Endothelial cell of umbilical vein (primary cell): ENCODE data around the gene FANCC. TPM values are rescaled to one million over a fixed set of nuclear protein-coding genes. Genes with fewer than 3 reads are reported as not detected.

Source experiments
- BruUV-seq: library from RNA; stranded (reverse); fragments of 400-500 nt; replicated peaks from 2 replicates; lab custom pipeline; 2021; lab: Mats Ljungman, UMichigan
- CTCF ChIA-PET: fragments of 300-600, 350-600 bp; sonication (Branson Sonifier 250); formaldehyde crosslinking; loops from one replicate; lab custom pipeline; 2021; ENCODE audit warnings: antibody characterized with exemption, inconsistent platforms; lab: Charles Lee
- POLR2A ChIA-PET: fragments of 300-600, 350-600 bp; sonication (Branson Sonifier 250); formaldehyde crosslinking; loops from one replicate; lab custom pipeline; 2021; ENCODE audit warnings: antibody characterized with exemption, inconsistent platforms; lab: Charles Lee
- DNase-seq: peaks from one replicate; pipeline ENCODE4 v3.0.0-alpha.2; 2011; ENCODE audit warnings: low read depth, low spot score
- FAIRE-seq: peaks from 2 replicates; lab custom pipeline; 2011; peaks lifted over from hg19 to GRCh38; lab: Jason Lieb, UNC
- H2AFZ ChIP-seq: 2 replicates; pipeline ENCODE4 v1.6.0; 2012; ENCODE audit warnings: low read depth, low read length, control low read depth, inconsistent platforms
- H3K27ac ChIP-seq: 2 replicates; pipeline ENCODE4 v1.5.1; 2011; ENCODE audit warnings: low read depth, mild to moderate bottlenecking, control low read depth, low read length, moderate library complexity; ENCODE audit not compliant: insufficient read depth
- H3K27me3 ChIP-seq, 2 experiments: 2 replicates each; pipeline versions ENCODE4 v1.6.0 to v1.6.1; 2011; ENCODE audit warnings: low read length in 2 of 2, mixed read lengths in 1 of 2; ENCODE audit not compliant: control insufficient read depth in 2 of 2, insufficient read depth in 2 of 2
- H3K36me3 ChIP-seq, 2 experiments: 2 replicates in 1 of 2; 3 replicates in 1 of 2; pipeline ENCODE4 v1.5.1; 2011; ENCODE audit warnings: low read length in 2 of 2, mild to moderate bottlenecking in 1 of 2, moderate library complexity in 1 of 2; ENCODE audit not compliant: control insufficient read depth in 2 of 2, insufficient read depth in 2 of 2; ENCODE audit errors: extremely low read depth in 1 of 2
- H3K4me1 ChIP-seq: 3 replicates; pipeline ENCODE4 v1.5.1; 2011; ENCODE audit warnings: mild to moderate bottlenecking, low read length; ENCODE audit not compliant: control insufficient read depth, insufficient read depth; ENCODE audit errors: extremely low read depth
- H3K4me2 ChIP-seq: 2 replicates; pipeline ENCODE4 v1.6.1; 2011; ENCODE audit warnings: low read length, control low read depth, mixed read lengths; ENCODE audit not compliant: insufficient read depth
- H3K4me3 ChIP-seq, 3 experiments: fragments of 200-600 bp in 1 of 3; sonication (generic), shearing (Covaris generic) in 1 of 3; replicated peaks in 1 of 3; 2 replicates each; pipeline ENCODE4 v1.5.1; 2011 to 2016; ENCODE audit warnings: control low read depth in 3 of 3, low read length in 3 of 3, mild to moderate bottlenecking in 2 of 3, inconsistent platforms in 1 of 3, low read depth in 1 of 3, moderate library complexity in 1 of 3; ENCODE audit not compliant: insufficient read depth in 1 of 3
- H3K79me2 ChIP-seq: 2 replicates; pipeline ENCODE4 v1.6.0; 2012; ENCODE audit warnings: low read length, inconsistent platforms; ENCODE audit not compliant: control insufficient read depth, insufficient read depth
- H3K9ac ChIP-seq: replicated peaks from 2 replicates; pipeline ENCODE3; 2011; ENCODE audit warnings: low read length, control low read depth; ENCODE audit not compliant: insufficient read depth; ENCODE audit errors: extremely low read depth
- H3K9me1 ChIP-seq: replicated peaks from 3 replicates; pipeline ENCODE4 v1.6.0; 2011; ENCODE audit warnings: mild to moderate bottlenecking, low read length; ENCODE audit not compliant: control insufficient read depth, insufficient read depth; ENCODE audit errors: extremely low read depth
- H3K9me3 ChIP-seq: replicated peaks from 2 replicates; pipeline ENCODE4 v1.5.1; 2012; ENCODE audit warnings: low read length, inconsistent platforms; ENCODE audit not compliant: control insufficient read depth, insufficient read depth
- H4K20me1 ChIP-seq: replicated peaks from 2 replicates; pipeline ENCODE3; 2011; ENCODE audit warnings: mild to moderate bottlenecking, low read length; ENCODE audit not compliant: control insufficient read depth, insufficient read depth; ENCODE audit errors: extremely low read depth
- FOS ChIP-seq: IDR thresholded peaks from 2 replicates; pipeline ENCODE4 v1.6.1; 2011; ENCODE audit warnings: mild to moderate bottlenecking, low read length, moderate library complexity, borderline replicate concordance; ENCODE audit not compliant: insufficient read depth
- GATA2 ChIP-seq: IDR thresholded peaks from 2 replicates; pipeline ENCODE4 v1.7.0; 2011; ENCODE audit warnings: low read depth, mild to moderate bottlenecking, moderate library complexity, mixed read lengths, low read length; ENCODE audit not compliant: insufficient read length, insufficient read depth
- MYC ChIP-seq: IDR thresholded peaks from one replicate; pipeline ENCODE4 v1.6.1; 2011; ENCODE audit warnings: mild to moderate bottlenecking, low read depth, low read length
- POLR2AphosphoS5 ChIP-seq: IDR thresholded peaks from 2 replicates; pipeline ENCODE4 v1.6.1; 2012; ENCODE audit warnings: low read depth, mild to moderate bottlenecking, control low read depth, low read length, moderate library complexity; ENCODE audit not compliant: insufficient read depth
- dilution Hi-C: fragments of 300-500 bp; cut with MboI; formaldehyde crosslinking; loops from one replicate; pipeline ENCODE4 v1.15.0; 2019; ENCODE audit warnings: low sequenced_read_pairs; ENCODE audit not compliant: extremely low pct_ligation_motif_present
- intact Hi-C: fragments of 100-400 bp; cut with micrococcal nuclease; formaldehyde crosslinking; loops from one replicate; pipeline ENCODE4 v1.10.0; 2022
- polyA plus RNA-seq, 4 experiments: library from polyadenylated mRNA; depleted of rRNA in 3 of 4; stranded (reverse) in 3 of 4; unstranded in 1 of 4; fragments of >200 nt; gene quantifications; 2 replicates each; pipeline versions ENCODE4 v1.2.1 to v1.2.3, GENCODE V29; 2011 to 2012; ENCODE audit warnings: missing spikeins in 1 of 4
- total RNA-seq: library from RNA; stranded (reverse); gene quantifications from 2 replicates; pipeline ENCODE4 v1.2.3, GENCODE V29; 2021
- TF ChIP-seq, protein P1 (sequence below): IDR thresholded peaks from 2 replicates; pipeline ENCODE4 v1.6.1; 2011; ENCODE audit not compliant: insufficient read depth, insufficient read length

FANCC gene
- total and polyA plus RNA-seq, 2 donors (not counting 3 experiments of a cell fraction or from before 2014, with no cell fraction given), result 5.7 to 13.1 TPM

DNA sequence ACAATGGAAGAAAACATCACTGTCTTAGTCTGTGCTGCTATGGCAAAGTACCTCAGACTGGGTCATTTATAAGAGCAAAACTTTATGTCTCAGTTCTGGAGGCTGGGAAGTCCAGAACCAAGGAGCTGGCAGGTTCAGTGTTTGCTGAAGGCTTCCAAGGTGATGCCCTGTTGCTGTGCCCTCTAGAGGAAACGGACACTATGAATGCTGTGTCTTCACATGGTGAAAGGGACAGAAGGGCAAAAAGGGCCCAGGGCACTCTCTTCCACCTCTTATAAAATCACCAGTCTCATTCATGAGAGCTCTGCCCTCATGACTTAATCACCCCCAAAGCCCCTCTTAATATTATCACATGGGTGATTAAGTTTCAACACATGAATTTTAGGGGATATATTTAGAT, 143.5 kb downstream of the FANCC start:
- TF ChIP-seq FOS, result no peak
- no peak for TF ChIP-seq GATA2
- no peak for TF ChIP-seq POLR2AphosphoS5
- TF ChIP-seq MYC, result no peak
- TF ChIP-seq, protein P1, sequence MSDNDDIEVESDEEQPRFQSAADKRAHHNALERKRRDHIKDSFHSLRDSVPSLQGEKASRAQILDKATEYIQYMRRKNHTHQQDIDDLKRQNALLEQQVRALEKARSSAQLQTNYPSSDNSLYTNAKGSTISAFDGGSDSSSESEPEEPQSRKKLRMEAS, result no peak
- H3K27me3 ChIP-seq, result no peaks in the 10 kb centered on the region
- dilution Hi-C loops (no loop called here), intact Hi-C loops (no loop called here)
- ChIA-PET POLR2A (no interaction called here), CTCF (interaction anchor here (1.0 kb wide), 1 partner anchor 1170 kb away, joined by 4 read pairs; no protein-coding TSS in a partner anchor)
- no peak overlapping the region for H3K27ac ChIP-seq
- H3K9me3 ChIP-seq, result no peaks in the 10 kb centered on the region
- FAIRE-seq (no peak), DNase-seq (no peak)
- H2AFZ ChIP-seq, result no peak overlapping the region
- no peaks in the 10 kb centered on the region for H3K9me1 ChIP-seq
- H4K20me1 ChIP-seq, result no peaks in the 10 kb centered on the region
- H3K4me1 ChIP-seq, result peaks cover 16% of the 10 kb centered on the region
- BruUV-seq, result no TSS peak
- H3K9ac ChIP-seq, result no peak overlapping the region
- no peak overlapping the region for H3K4me2 ChIP-seq
- H3K79me2 ChIP-seq, result no peaks in the 10 kb centered on the region
- no peak overlapping the region for H3K4me3 ChIP-seq
- no peaks in the 10 kb centered on the region for H3K36me3 ChIP-seq

DNA sequence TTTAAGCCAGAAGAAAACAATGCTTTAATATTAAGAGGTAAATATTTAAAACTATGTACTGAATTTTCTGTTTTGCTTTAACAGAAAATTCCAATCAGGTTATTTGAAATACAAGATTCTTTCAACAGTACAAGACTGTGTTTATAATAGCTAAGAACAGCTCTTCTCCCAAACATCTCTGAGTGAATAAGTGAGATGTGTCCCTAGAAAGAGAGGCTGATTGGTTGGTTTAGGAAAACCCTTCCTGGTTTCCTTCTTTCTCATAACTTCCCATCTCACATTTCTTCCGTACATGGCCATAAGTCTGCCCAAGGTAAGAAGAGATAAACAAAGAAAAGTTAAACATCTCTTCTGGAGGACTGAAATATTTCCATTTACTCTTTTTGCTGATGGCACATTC, 145.9 kb downstream of the FANCC start:
- Histone ChIP-seq H3K27ac (peak overlapping the region; percentile 30), H2AFZ (peak overlapping the region; percentile 47)

More for the DNA sequence above, 145.9 kb downstream of the FANCC start:
- no TSS peak for BruUV-seq
- H3K4me3 ChIP-seq, result no peak overlapping the region
- intact Hi-C loops, result no loop called here
- no peaks in the 10 kb centered on the region for H3K9me1 ChIP-seq
- no peaks in the 10 kb centered on the region for H3K79me2 ChIP-seq
- no peak overlapping the region for H3K9ac ChIP-seq
- peak; percentile 66 for FAIRE-seq
- no peak overlapping the region for H3K4me2 ChIP-seq
- H3K36me3 ChIP-seq, result no peaks in the 10 kb centered on the region
- H3K27me3 ChIP-seq, result no peaks in the 10 kb centered on the region
- DNase-seq, result peak; percentile 14
- POLR2A ChIA-PET, result no interaction called here
- H4K20me1 ChIP-seq, result no peaks in the 10 kb centered on the region
- no peaks in the 10 kb centered on the region for H3K9me3 ChIP-seq
- CTCF ChIA-PET, result interaction anchor here (0.9 kb wide), 1 partner anchor 8 kb away, joined by 3 read pairs; no protein-coding TSS in a partner anchor
- TF ChIP-seq GATA2 (no peak), MYC (no peak)
- peaks cover 16% of the 10 kb centered on the region for H3K4me1 ChIP-seq
- dilution Hi-C loops, result no loop called here
